H1 (cell line): ENCODE measurements around the gene NPAT.

ENCODE experiments used
- EZH2 ChIP-seq: fragments of 200-600 bp; sonication (generic); IDR thresholded peaks from 2 replicates; pipeline ENCODE4 v1.7.1; 2012; ENCODE audit warnings: low read depth, mild to moderate bottlenecking, moderate library complexity, low read length, inconsistent platforms; ENCODE audit not compliant: severe bottlenecking
- NRF1 ChIP-seq: IDR thresholded peaks from 2 replicates; pipeline ENCODE4 v1.6.1; 2011; ENCODE audit warnings: mild to moderate bottlenecking, low read depth, low read length, improper control_type of control experiment
- POLR2A ChIP-seq, 2 experiments: IDR thresholded peaks; 1 replicate in 1 of 2; 2 replicates in 1 of 2; pipeline ENCODE4 v1.6.1; 2011; ENCODE audit warnings: low read depth in 2 of 2, low read length in 2 of 2, mild to moderate bottlenecking in 2 of 2; ENCODE audit errors: control extremely low read depth in 1 of 2

- TF ChIP-seq POLR2A (IDR thresholded peaks at IDR 0.05; ENCODE audit: control extremely low read depth in 1 of 2, low read depth in 2 of 2, low read length in 2 of 2) (no peak), NRF1 (no peak), EZH2 (no peak)
These were observed 22.8 kb downstream of the NPAT start for GRCh38 chr11:108199446-108200321.
